Measurements from ENCODE around the gene WDR62. TPM values are rescaled to one million over a fixed set of nuclear protein-coding genes. Genes with fewer than 3 reads are reported as not detected.

Gene WDR62
- total RNA-seq, 1 donor from 2014 or later, result 12.5 TPM

- Mint-ChIP-seq H3K27ac (no peak overlapping the region), H3K36me3 (peaks cover 9% of the 10 kb centered on the region), H3K27me3 (peaks cover 3% of the 10 kb centered on the region), H3K9me3 (no peaks in the 10 kb centered on the region), H3K4me1 (ENCODE audit: unreplicated experiment) (peaks cover 11% of the 10 kb centered on the region), H3K4me3 (no peak overlapping the region)
- no peak for DNase-seq (ENCODE audit: extremely low spot score, unreplicated experiment)
- TF ChIP-seq CTCF (conservative IDR thresholded peaks at IDR 0.05), result no peak
Measured at GRCh38 chr19:36111200-36111539, 56.5 kb downstream of the WDR62 start.

DNA sequence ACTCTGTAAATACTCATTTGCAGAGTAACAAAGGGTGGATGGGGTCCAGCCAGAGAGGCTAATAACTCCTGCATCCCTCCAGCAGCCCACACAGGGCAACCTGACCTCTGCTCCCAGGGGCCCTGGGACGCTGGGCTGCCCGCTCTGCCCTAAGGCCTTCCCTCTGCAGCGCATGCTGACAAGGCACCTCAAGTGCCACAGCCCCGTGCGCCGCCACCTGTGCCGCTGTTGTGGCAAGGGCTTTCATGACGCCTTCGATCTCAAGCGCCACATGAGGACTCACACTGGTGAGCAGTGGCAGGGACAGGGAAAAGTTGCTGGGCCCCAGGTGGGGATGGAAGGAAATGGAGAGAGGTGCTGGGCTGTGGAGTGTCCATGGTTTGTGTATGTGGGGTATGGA is 58.0 kb downstream of the WDR62 start:
- TF ChIP-seq CTCF (conservative IDR thresholded peaks at IDR 0.05), result no peak
- peaks cover 17% of the 10 kb centered on the region for H3K4me1 Mint-ChIP-seq (ENCODE audit: unreplicated experiment)
- H3K9me3 Mint-ChIP-seq, result no peaks in the 10 kb centered on the region
- peak overlapping the region; percentile 80 for H3K4me3 Mint-ChIP-seq
- no peak overlapping the region for H3K27ac Mint-ChIP-seq
- peaks cover 9% of the 10 kb centered on the region for H3K36me3 Mint-ChIP-seq
- H3K27me3 Mint-ChIP-seq, result peaks cover 3% of the 10 kb centered on the region
- DNase-seq (ENCODE audit: extremely low spot score, unreplicated experiment), result no peak

DNA sequence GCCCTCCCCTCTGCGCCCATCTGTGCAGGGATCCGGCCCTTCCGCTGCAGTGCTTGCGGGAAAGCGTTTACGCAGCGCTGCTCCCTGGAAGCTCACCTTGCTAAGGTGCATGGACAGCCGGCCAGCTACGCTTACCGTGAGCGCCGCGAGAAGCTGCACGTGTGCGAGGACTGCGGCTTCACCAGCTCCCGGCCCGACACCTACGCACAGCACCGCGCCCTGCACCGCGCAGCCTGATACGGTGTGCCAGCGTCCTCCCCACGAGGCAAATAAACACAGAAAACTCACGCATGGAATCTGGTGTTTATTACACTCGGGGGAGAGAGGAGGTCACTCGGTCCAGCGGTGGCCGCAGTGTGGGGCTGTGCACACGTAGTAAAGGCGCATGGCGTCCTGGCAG is 58.7 kb downstream of the WDR62 start:
- no peak for DNase-seq (ENCODE audit: extremely low spot score, unreplicated experiment)
- no peak for TF ChIP-seq CTCF (conservative IDR thresholded peaks at IDR 0.05)
- no peaks in the 10 kb centered on the region for H3K9me3 Mint-ChIP-seq
- peak overlapping the region; percentile 97 for H3K27ac Mint-ChIP-seq
- peaks cover 21% of the 10 kb centered on the region for H3K4me1 Mint-ChIP-seq (ENCODE audit: unreplicated experiment)
- peaks cover 13% of the 10 kb centered on the region for H3K36me3 Mint-ChIP-seq
- H3K27me3 Mint-ChIP-seq, result peaks cover 3% of the 10 kb centered on the region
- peak overlapping the region; percentile 95 for H3K4me3 Mint-ChIP-seq

DNA sequence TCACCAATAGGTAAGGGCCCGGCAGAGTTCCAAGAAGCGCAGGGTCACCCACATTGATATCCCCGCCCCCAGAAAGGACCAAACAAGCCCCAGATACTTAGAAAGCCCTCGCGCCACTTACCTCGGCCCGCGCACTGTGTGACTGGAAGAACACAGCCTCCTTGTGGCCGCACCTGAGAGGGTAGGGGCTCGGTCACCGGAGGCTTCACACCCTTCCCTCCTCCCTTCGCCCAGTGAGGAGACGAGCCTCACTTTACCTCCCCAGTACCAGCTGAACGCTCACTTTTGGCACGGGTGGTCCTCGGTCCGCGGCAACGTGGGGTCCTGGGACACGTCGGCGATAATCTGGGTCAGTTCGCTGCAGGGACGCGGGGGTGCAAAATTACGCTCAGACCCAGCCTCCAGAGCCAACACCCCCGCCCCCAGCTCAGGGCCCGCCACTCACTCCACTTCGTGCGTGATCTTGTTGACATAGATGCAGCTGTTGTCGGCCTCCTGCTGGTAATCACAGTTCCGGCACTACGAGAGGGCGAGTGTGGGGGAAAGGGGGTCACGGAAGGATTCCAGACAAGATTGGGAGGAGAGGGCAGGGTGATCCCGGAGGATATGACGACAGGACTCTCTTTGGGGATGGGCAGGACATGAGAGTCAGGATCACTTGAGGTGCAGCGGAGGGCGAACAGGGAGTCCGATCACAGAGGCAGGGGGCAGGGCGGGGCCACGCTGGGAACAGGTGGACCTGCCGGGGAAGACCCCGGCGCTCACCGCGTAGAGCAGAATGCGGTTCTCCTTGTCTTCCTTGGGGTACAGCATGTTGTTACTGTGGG is 59.4 kb downstream of the WDR62 start:
- Mint-ChIP-seq H3K4me1 (ENCODE audit: unreplicated experiment) (peaks cover 21% of the 10 kb centered on the region), H3K36me3 (peaks cover 13% of the 10 kb centered on the region), H3K4me3 (peak overlapping the region; percentile 95), H3K9me3 (no peaks in the 10 kb centered on the region), H3K27ac (peak overlapping the region; percentile 97), H3K27me3 (peaks cover 3% of the 10 kb centered on the region)
- peak; percentile 32 for TF ChIP-seq CTCF (conservative IDR thresholded peaks at IDR 0.05)
- no peak for DNase-seq (ENCODE audit: extremely low spot score, unreplicated experiment)

DNA sequence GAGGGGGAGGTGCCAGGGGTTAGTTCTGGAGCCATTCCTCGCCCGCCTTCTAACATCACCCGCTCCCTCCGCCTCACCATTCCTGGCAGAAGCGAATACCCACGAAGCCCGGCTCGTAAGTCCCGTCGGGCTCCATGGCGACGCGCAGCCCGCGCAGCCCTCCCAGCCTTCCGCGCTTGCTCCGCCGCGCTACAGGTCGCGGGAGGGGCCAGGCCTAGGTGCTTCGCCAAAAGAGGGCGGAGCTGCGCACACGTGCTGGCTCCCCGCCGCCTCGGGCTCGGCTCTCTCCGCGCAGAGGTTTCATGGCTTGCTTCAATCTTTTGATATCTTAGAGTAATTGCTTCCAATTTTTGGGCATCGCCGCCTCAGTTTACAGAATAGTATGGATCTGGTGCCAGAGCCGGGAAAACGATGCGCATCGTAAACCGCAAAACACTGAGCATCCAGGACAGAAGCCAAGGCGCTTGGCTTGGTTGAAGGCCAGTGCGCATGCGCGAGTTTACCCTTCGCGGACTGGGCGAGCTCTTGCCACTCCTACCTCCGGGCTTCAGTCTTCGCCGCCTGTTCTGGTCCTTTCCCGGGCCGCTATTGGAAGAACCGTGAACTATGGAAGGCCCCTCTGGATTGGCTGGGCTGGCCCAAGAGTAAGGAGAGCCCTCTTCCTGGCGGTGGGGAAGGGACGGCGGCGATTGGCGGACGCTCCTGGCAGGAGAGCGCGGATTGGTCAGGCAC is 60.2 kb downstream of the WDR62 start, which contains the start of gene POLR2I:
Gene POLR2I (minus strand): TSS at position 155 of the 732 bp plus-strand sequence. CDS start 19 bp downstream, at position 136.
- H3K27me3 Mint-ChIP-seq, result peaks cover 3% of the 10 kb centered on the region
- H3K4me1 Mint-ChIP-seq (ENCODE audit: unreplicated experiment), result peaks cover 23% of the 10 kb centered on the region
- TF ChIP-seq CTCF (conservative IDR thresholded peaks at IDR 0.05), result no peak
- H3K9me3 Mint-ChIP-seq, result no peaks in the 10 kb centered on the region
- H3K36me3 Mint-ChIP-seq, result peaks cover 13% of the 10 kb centered on the region
- H3K4me3 Mint-ChIP-seq, result peak within 1 kb of the TSS; percentile 95
- peak within 1 kb of the TSS; percentile 97 for H3K27ac Mint-ChIP-seq
- DNase-seq (ENCODE audit: extremely low spot score, unreplicated experiment), result peak; percentile 98

Measured in type B pancreatic cell (in vitro differentiated cells).